SK-N-SH (cell line): ENCODE measurements around the gene ARL5B. TPM values are rescaled to one million over a fixed set of nuclear protein-coding genes. Genes with fewer than 3 reads are reported as not detected.

ENCODE experiments used
- CTCF ChIA-PET: fragments of 300-600, 350-600 bp; formaldehyde crosslinking; extraction: SDS; loops from one replicate; lab custom pipeline; 2021; lab: Yijun Ruan, JAX
- POLR2A ChIA-PET: fragments of 350-600 bp; sonication (Branson Sonifier 250); formaldehyde crosslinking; extraction: SDS; loops from one replicate; lab custom pipeline; 2020; ENCODE audit warnings: antibody characterized with exemption, inconsistent platforms; lab: Yijun Ruan, JAX
- DNase-seq: peaks from one replicate; pipeline ENCODE4 v3.0.0; 2012
- H2AFZ ChIP-seq: fragments of 200-600 bp; sonication (generic); 2 replicates; pipeline ENCODE4 v1.8.1; 2016; ENCODE audit warnings: antibody characterized with exemption, mild to moderate bottlenecking, low read depth
- H3F3A ChIP-seq: fragments of 200-600 bp; sonication (generic); replicated peaks from 2 replicates; pipeline ENCODE3; 2016; ENCODE audit warnings: antibody characterized with exemption, mild to moderate bottlenecking; ENCODE audit not compliant: insufficient read depth
- H3K27ac ChIP-seq, 2 experiments: fragments of 200-500 bp in 1 of 2; fragments of 200-600 bp in 1 of 2; sonication (Bioruptor generic) in 1 of 2; sonication (generic), shearing (Covaris generic) in 1 of 2; 2 replicates each; pipeline versions ENCODE4 v1.5.1 to v1.6.1; 2014 to 2016; ENCODE audit warnings: low read depth in 2 of 2, inconsistent platforms in 1 of 2, low read length in 1 of 2, mild to moderate bottlenecking in 1 of 2, mixed read lengths in 1 of 2
- H3K27me3 ChIP-seq: fragments of 200-600 bp; sonication (generic), shearing (Covaris generic); 2 replicates; pipeline ENCODE4 v1.6.1; 2016; ENCODE audit warnings: mixed run types; ENCODE audit not compliant: insufficient read depth
- H3K36me3 ChIP-seq, 2 experiments: fragments of 200-500 bp in 1 of 2; fragments of 200-600 bp in 1 of 2; sonication (Bioruptor generic) in 1 of 2; sonication (generic) in 1 of 2; replicated peaks in 1 of 2; 2 replicates each; pipeline versions ENCODE3 to v1.5.1; 2014 to 2016; ENCODE audit warnings: low read length in 1 of 2, mild to moderate bottlenecking in 1 of 2; ENCODE audit not compliant: insufficient read depth in 2 of 2, control insufficient read depth in 1 of 2
- H3K4me1 ChIP-seq, 2 experiments: fragments of 200-500 bp in 1 of 2; fragments of 200-600 bp in 1 of 2; sonication (Bioruptor generic) in 1 of 2; sonication (generic), shearing (Covaris generic) in 1 of 2; 2 replicates each; pipeline versions ENCODE4 v1.5.1 to v1.6.1; 2014 to 2016; ENCODE audit warnings: low read depth in 1 of 2, low read length in 1 of 2, mixed run types in 1 of 2; ENCODE audit not compliant: insufficient read depth in 2 of 2, control insufficient read depth in 1 of 2
- H3K4me2 ChIP-seq: fragments of 200-600 bp; sonication (generic), shearing (Covaris generic); 2 replicates; pipeline ENCODE4 v1.6.1; 2017; ENCODE audit warnings: mixed run types
- H3K4me3 ChIP-seq, 2 experiments: fragments of 200-500 bp in 1 of 2; fragments of 200-600 bp in 1 of 2; sonication (Bioruptor generic) in 1 of 2; sonication (generic), shearing (Covaris generic) in 1 of 2; 2 replicates each; pipeline versions ENCODE4 v1.5.1 to v1.8.1; 2014 to 2016; ENCODE audit warnings: low read depth in 2 of 2, inconsistent platforms in 1 of 2, low read length in 1 of 2, mild to moderate bottlenecking in 1 of 2, mixed read lengths in 1 of 2, moderate library complexity in 1 of 2
- H3K79me2 ChIP-seq: fragments of 200-600 bp; sonication (generic); 2 replicates; pipeline ENCODE4 v1.8.1; 2017; ENCODE audit warnings: mild to moderate bottlenecking; ENCODE audit not compliant: insufficient read depth
- H3K9ac ChIP-seq: fragments of 200-600 bp; sonication (generic); 2 replicates; pipeline ENCODE4 v1.6.1; 2017; ENCODE audit warnings: mixed run types
- H3K9me2 ChIP-seq: fragments of 200-600 bp; sonication (generic); 2 replicates; pipeline ENCODE4 v1.6.1; 2017; ENCODE audit warnings: mixed run types
- H3K9me3 ChIP-seq: fragments of 200-600 bp; sonication (generic); 2 replicates; pipeline ENCODE4 v1.6.1; 2017; ENCODE audit warnings: mixed run types, mild to moderate bottlenecking, moderate library complexity
- H4K20me1 ChIP-seq: fragments of 200-600 bp; sonication (generic); 2 replicates; pipeline ENCODE4 v1.6.1; 2017; ENCODE audit warnings: mild to moderate bottlenecking, mixed run types; ENCODE audit not compliant: insufficient read depth
- CHD2 ChIP-seq: fragments of 150-350 bp; IDR thresholded peaks from 2 replicates; pipeline ENCODE4 v1.6.1; 2018; ENCODE audit warnings: low read length; ENCODE audit not compliant: partially characterized antibody
- ELF1 ChIP-seq: IDR thresholded peaks from 2 replicates; pipeline ENCODE4 v1.4.0; 2012
- EP300 ChIP-seq, 2 experiments: IDR thresholded peaks; 2 replicates each; pipeline versions ENCODE4 v1.4.0 to v1.6.1; 2012; ENCODE audit warnings: borderline replicate concordance in 1 of 2, low read depth in 1 of 2, low read length in 1 of 2
- EZH2phosphoT487 ChIP-seq: fragments of 200-600 bp; sonication (generic); IDR thresholded peaks from 2 replicates; pipeline ENCODE4 v1.6.1; 2017; ENCODE audit warnings: low read depth, mixed run types, mild to moderate bottlenecking, antibody characterized with exemption, moderate library complexity, borderline replicate concordance
- FOSL2 ChIP-seq: IDR thresholded peaks from 2 replicates; pipeline ENCODE4 v1.4.0; 2012; ENCODE audit warnings: low read depth, mild to moderate bottlenecking, moderate library complexity, borderline replicate concordance
- FOXJ3 ChIP-seq: sonication (generic); formaldehyde crosslinking; IDR thresholded peaks from 2 replicates; pipeline ENCODE4 v1.5.1; 2020; ENCODE audit warnings: mild to moderate bottlenecking, missing genetic modification reagents
- GABPA ChIP-seq: IDR thresholded peaks from 2 replicates; pipeline ENCODE4 v1.4.0; 2012; ENCODE audit warnings: low read depth, mild to moderate bottlenecking
- GATA2 ChIP-seq: sonication (generic); formaldehyde crosslinking; IDR thresholded peaks from 2 replicates; pipeline ENCODE4 v1.5.0; 2020; ENCODE audit warnings: mild to moderate bottlenecking, missing genetic modification reagents
- JUND ChIP-seq: IDR thresholded peaks from 2 replicates; pipeline ENCODE4 v1.4.0; 2012
- MEF2A ChIP-seq: IDR thresholded peaks from 2 replicates; pipeline ENCODE4 v1.4.0; 2012; ENCODE audit warnings: low read depth, borderline replicate concordance
- MXI1 ChIP-seq: IDR thresholded peaks from 2 replicates; pipeline ENCODE4 v1.6.1; 2012; ENCODE audit warnings: mild to moderate bottlenecking, low read depth, low read length, improper control_type of control experiment
- NRF1 ChIP-seq: IDR thresholded peaks from 2 replicates; pipeline ENCODE4 v1.6.1; 2012; ENCODE audit warnings: low read depth, mild to moderate bottlenecking, low read length
- POLR2AphosphoS5 ChIP-seq: IDR thresholded peaks from 2 replicates; pipeline ENCODE4 v1.6.1; 2012; ENCODE audit warnings: low read depth, low read length
- RAD21 ChIP-seq: IDR thresholded peaks from 2 replicates; pipeline ENCODE4 v1.6.1; 2012; ENCODE audit warnings: mild to moderate bottlenecking, low read length
- RCOR1 ChIP-seq: fragments of 150-350 bp; IDR thresholded peaks from 2 replicates; pipeline ENCODE4 v1.6.1; 2017; ENCODE audit warnings: antibody characterized with exemption, low read length
- RFX5 ChIP-seq: IDR thresholded peaks from 2 replicates; pipeline ENCODE4 v1.6.1; 2012; ENCODE audit warnings: mild to moderate bottlenecking, improper control_type of control experiment, low read length
- SMC3 ChIP-seq: IDR thresholded peaks from 2 replicates; pipeline ENCODE4 v1.6.1; 2012; ENCODE audit warnings: low read depth, low read length, improper control_type of control experiment
- TAF1 ChIP-seq: IDR thresholded peaks from 2 replicates; pipeline ENCODE4 v1.6.1; 2012; ENCODE audit warnings: low read depth, mild to moderate bottlenecking, low read length, moderate library complexity, borderline replicate concordance
- TCF12 ChIP-seq: IDR thresholded peaks from 2 replicates; pipeline ENCODE4 v1.4.0; 2012
- TEAD4 ChIP-seq: IDR thresholded peaks from 2 replicates; pipeline ENCODE4 v1.4.0; 2012; ENCODE audit warnings: mild to moderate bottlenecking, borderline replicate concordance; ENCODE audit not compliant: insufficient read depth
- USF1 ChIP-seq: IDR thresholded peaks from 2 replicates; pipeline ENCODE4 v1.4.0; 2012; ENCODE audit warnings: low read depth, borderline replicate concordance
- USF2 ChIP-seq: fragments of 150-350 bp; IDR thresholded peaks from 2 replicates; pipeline ENCODE4 v1.6.1; 2017; ENCODE audit warnings: antibody characterized with exemption, low read length, low read depth, borderline replicate concordance
- YY1 ChIP-seq: IDR thresholded peaks from 2 replicates; pipeline ENCODE4 v1.4.0; 2012; ENCODE audit warnings: low read depth, mild to moderate bottlenecking
- ZBTB33 ChIP-seq: IDR thresholded peaks from 2 replicates; pipeline ENCODE4 v1.4.0; 2012; ENCODE audit warnings: low read depth, borderline replicate concordance
- WGBS: methylation state at CpG from one replicate; pipeline ENCODE4 v1.1.6; 2017; ENCODE audit warnings: low lambda C conversion rate; 5-methylcytosine and 5-hydroxymethylcytosine counted together
- polyA plus RNA-seq, 3 experiments: library from polyadenylated mRNA; depleted of rRNA; stranded (reverse); fragments of >200 nt; gene quantifications; 2 replicates each; pipeline ENCODE4 v1.2.3, GENCODE V29; 2012
- TF ChIP-seq, protein P1 (sequence below): IDR thresholded peaks from 2 replicates; pipeline ENCODE4 v1.4.0; 2012; ENCODE audit warnings: low read depth

The ARL5B gene
- polyA plus RNA-seq, 1 of the 3 experiments (the other 2 are of a cell fraction): 4.9 TPM

- peak; percentile 83; the same call in 1 of the 2 replicates for TF ChIP-seq MXI1
- TF ChIP-seq FOSL2: no peak
- peak; percentile 40; the same call in 1 of the 2 replicates for TF ChIP-seq YY1
- no peak for TF ChIP-seq EZH2phosphoT487
- TF ChIP-seq JUND: no peak
- TF ChIP-seq RAD21: no peak
- TF ChIP-seq RFX5: no peak
- TF ChIP-seq ELF1: peak; percentile 82
- no peak; a peak in 1 of 4 replicates for TF ChIP-seq EP300 (IDR thresholded peaks at IDR 0.05; ENCODE audit: borderline replicate concordance in 1 of 2, low read depth in 1 of 2, low read length in 1 of 2)
- TF ChIP-seq, protein P1, sequence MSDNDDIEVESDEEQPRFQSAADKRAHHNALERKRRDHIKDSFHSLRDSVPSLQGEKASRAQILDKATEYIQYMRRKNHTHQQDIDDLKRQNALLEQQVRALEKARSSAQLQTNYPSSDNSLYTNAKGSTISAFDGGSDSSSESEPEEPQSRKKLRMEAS: peak; percentile 71
- no peak for TF ChIP-seq MEF2A
- no peak for TF ChIP-seq NRF1
- no peak for TF ChIP-seq SMC3
- TF ChIP-seq CHD2: peak; percentile 62
- peak; percentile 85 for TF ChIP-seq GABPA
Observed at GRCh38 chr10:18659125-18659818, at the start of gene ARL5B (continued).

DNA sequence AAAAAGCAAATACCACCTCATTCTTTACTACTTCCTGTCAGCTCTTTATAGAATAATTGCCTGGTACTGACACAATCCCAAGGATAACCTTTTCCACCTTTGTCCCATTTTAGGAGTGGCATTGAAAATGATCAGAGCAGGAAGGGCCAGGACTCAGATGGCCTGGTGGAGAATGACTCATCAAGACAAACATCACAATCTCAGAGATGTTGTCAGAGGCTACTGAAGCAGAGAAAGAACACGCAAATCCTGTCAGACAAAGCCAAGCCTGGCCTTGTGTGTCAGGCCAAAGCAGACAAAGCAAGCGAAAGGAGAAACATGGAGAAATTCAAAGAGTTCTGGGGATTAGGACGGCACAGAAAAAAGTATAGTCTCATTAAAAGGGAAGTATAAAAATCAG, 48.7 kb upstream of the ARL5B start:
- Histone ChIP-seq H3K9me3 (no peaks in the 10 kb centered on the region), H4K20me1 (no peaks in the 10 kb centered on the region), H3K9ac (no peak overlapping the region), H3F3A (peaks cover 35% of the 10 kb centered on the region), H3K27me3 (no peaks in the 10 kb centered on the region), H3K4me1 (peaks cover 10 to 25% of the 10 kb centered on the region in 2 experiments), H3K9me2 (no peaks in the 10 kb centered on the region), H3K4me2 (peak overlapping the region; percentile 53; the same call in 1 of the 2 replicates), H3K4me3 (no peak overlapping the region), H3K27ac (peak overlapping the region; percentile 74 to 79), H2AFZ (peak overlapping the region; percentile 77; the same call in 1 of the 2 replicates), H3K79me2 (no peaks in the 10 kb centered on the region), H3K36me3 (peaks cover 3 to 6% of the 10 kb centered on the region in 2 experiments)
- ChIA-PET CTCF (no interaction called here), POLR2A (no interaction called here)
- peak; percentile 5 for DNase-seq
- 33% methylated on average over 3 of the region's 3 CpGs for WGBS
- TF ChIP-seq ZBTB33 (no peak), NRF1 (no peak), USF1 (no peak), RCOR1 (no peak), GABPA (0 out of 2 replicates have a peak, but pooled peaks have one; percentile 27), GATA2 (CRISPR knock-in tag) (no peak), TAF1 (0 out of 2 replicates have a peak, but pooled peaks have one; percentile 7), RAD21 (no peak), TEAD4 (no peak), YY1 (no peak), MXI1 (no peak), FOXJ3 (no peak), CHD2 (no peak), RFX5 (no peak), MEF2A (no peak), USF2 (no peak), TCF12 (peak; percentile 87), ELF1 (no peak), EP300 (IDR thresholded peaks at IDR 0.05; ENCODE audit: borderline replicate concordance in 1 of 2, low read depth in 1 of 2, low read length in 1 of 2) (peak in 1 of 2 experiments; percentile 51; a peak in 1 of 4 replicates), POLR2AphosphoS5 (peak; percentile 55; the same call in 1 of the 2 replicates)
- TF ChIP-seq, protein P1: 0 out of 2 replicates have a peak, but pooled peaks have one; percentile 44
